Measurements from ENCODE around the gene PPIL1.

DNA sequence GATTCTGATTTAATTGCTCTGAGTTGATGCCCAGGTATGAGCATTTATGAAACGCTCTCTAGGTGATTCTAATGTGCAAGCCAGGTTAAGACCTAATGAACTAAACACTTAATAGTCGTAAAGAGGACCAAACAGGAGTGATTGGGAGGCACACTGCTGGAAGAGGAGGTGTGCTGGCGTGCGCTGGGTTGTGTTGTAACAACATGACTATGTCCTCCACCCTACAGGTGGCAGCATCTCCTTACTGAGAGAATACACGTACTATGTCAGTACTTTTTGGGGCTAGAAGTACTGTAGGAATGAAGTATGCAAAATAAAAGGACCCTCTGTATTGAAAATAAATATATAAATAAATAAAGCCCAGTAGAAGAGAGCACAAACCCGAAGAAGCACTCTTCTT, 23.0 kb upstream of the PPIL1 start:
- TF ChIP-seq, protein P1, sequence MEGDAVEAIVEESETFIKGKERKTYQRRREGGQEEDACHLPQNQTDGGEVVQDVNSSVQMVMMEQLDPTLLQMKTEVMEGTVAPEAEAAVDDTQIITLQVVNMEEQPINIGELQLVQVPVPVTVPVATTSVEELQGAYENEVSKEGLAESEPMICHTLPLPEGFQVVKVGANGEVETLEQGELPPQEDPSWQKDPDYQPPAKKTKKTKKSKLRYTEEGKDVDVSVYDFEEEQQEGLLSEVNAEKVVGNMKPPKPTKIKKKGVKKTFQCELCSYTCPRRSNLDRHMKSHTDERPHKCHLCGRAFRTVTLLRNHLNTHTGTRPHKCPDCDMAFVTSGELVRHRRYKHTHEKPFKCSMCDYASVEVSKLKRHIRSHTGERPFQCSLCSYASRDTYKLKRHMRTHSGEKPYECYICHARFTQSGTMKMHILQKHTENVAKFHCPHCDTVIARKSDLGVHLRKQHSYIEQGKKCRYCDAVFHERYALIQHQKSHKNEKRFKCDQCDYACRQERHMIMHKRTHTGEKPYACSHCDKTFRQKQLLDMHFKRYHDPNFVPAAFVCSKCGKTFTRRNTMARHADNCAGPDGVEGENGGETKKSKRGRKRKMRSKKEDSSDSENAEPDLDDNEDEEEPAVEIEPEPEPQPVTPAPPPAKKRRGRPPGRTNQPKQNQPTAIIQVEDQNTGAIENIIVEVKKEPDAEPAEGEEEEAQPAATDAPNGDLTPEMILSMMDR (IDR thresholded peaks at IDR 0.05) = no peak
- TF ChIP-seq EP300 (IDR thresholded peaks at IDR 0.05) (no peak), POLR2AphosphoS5 (IDR thresholded peaks at IDR 0.05) (no peak)
